BLaER1 (cell line): ENCODE data around the gene DIP2B.

ENCODE experiments used
- H3K27ac ChIP-seq: shearing (Covaris generic); formaldehyde crosslinking; 2 replicates; pipeline ENCODE4 v1.8.1; 2022
- H3K27me3 ChIP-seq: shearing (Covaris generic); formaldehyde crosslinking; 2 replicates; pipeline ENCODE4 v1.8.1; 2022
- H3K36me3 ChIP-seq: shearing (Covaris generic); formaldehyde crosslinking; 2 replicates; pipeline ENCODE4 v1.8.1; 2022
- H3K4me1 ChIP-seq: shearing (Covaris generic); formaldehyde crosslinking; 2 replicates; pipeline ENCODE4 v1.8.1; 2022
- H3K4me2 ChIP-seq: shearing (Covaris generic); formaldehyde crosslinking; 2 replicates; pipeline ENCODE4 v1.8.1; 2022
- H3K4me3 ChIP-seq: shearing (Covaris generic); formaldehyde crosslinking; 2 replicates; pipeline ENCODE4 v1.8.1; 2022
- H3K9ac ChIP-seq: shearing (Covaris generic); formaldehyde crosslinking; 2 replicates; pipeline ENCODE4 v1.8.1; 2022
- H3K9me3 ChIP-seq: shearing (Covaris generic); formaldehyde crosslinking; 2 replicates; pipeline ENCODE4 v1.8.1; 2022
- H4K20me1 ChIP-seq: shearing (Covaris generic); formaldehyde crosslinking; 2 replicates; pipeline ENCODE4 v1.8.1; 2022
- Cebpa-rat ChIP-seq: shearing (Covaris generic); IDR thresholded peaks from 2 replicates; pipeline ENCODE4 v1.8.1; 2022

The DIP2B gene

DNA sequence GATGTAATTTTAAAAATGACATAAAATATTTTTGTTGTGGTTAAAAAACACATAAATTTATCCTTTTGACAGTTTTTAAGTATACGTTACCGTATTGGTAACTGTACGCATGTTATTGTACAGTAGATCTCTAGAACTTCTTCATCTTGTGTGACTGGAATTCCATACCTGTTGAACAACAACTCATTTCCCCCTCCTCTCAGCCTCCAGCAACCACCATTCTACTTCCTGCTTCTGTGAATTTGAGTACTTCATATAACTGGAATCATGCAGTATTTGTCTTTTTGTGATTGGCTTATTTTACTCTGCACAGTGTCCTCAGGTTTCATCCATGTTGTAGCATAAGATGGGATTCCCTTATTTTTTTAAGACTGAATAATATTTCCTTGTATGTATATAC, 145.5 kb downstream of the DIP2B start:
- Histone ChIP-seq H3K27ac (no peak overlapping the region), H3K27me3 (no peaks in the 10 kb centered on the region), H3K36me3 (peaks cover 25% of the 10 kb centered on the region), H3K4me1 (no peaks in the 10 kb centered on the region), H3K9me3 (no peaks in the 10 kb centered on the region), H3K4me3 (no peak overlapping the region), H3K4me2 (no peak overlapping the region), H3K9ac (no peak overlapping the region), H4K20me1 (no peaks in the 10 kb centered on the region)
- TF ChIP-seq Cebpa-rat = no peak

DNA sequence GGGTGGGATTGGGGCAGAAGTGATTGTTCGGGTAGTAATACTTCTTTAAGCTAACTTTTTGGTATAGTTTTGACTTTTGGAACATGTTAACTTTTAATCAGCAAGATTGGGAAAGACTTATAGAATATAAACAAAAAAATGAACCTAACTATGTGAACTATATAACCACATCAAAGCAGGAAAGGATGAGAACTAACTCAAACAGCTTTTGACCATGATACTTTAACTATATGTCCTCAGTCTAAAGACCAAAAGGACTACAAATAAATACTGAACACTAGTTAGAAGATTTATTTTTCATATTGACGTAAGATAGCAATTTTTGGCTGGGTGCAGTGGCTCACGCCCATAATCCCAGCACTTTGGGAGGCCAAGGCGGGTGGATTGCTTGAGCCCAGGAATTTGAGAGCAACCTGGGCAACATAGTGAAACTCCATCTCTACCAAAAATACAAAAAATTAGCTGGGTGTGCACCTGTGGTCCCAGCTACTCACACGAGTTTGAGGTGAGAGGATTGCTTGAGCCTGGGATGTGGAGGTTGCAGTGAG, 150.7 kb downstream of the DIP2B start:
- Histone ChIP-seq H3K9me3 (no peaks in the 10 kb centered on the region), H3K4me1 (no peaks in the 10 kb centered on the region), H3K27ac (no peak overlapping the region), H3K36me3 (peaks cover 12% of the 10 kb centered on the region), H3K27me3 (no peaks in the 10 kb centered on the region), H3K9ac (no peak overlapping the region), H3K4me3 (no peak overlapping the region), H4K20me1 (no peaks in the 10 kb centered on the region), H3K4me2 (no peak overlapping the region)
- TF ChIP-seq Cebpa-rat = no peak

DNA sequence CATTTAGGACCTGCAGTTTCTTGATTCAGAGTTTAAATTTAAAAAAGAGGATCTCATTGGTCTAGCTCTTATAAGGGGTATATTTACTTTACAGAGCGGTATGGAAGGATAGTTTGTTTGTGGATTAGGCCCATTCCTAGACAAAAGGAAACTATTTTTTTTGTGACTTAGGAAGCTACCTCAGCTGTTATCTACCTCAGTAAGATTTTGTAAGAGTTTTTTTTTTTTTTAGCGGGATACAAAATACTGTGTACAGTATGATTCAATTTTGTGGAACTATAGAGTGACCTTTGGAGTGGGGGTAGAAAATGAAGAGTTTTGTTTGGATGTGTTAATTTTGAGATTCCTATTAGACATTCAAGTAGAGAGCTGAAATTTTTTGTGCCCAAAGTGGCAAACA, 154.5 kb downstream of the DIP2B start:
- Histone ChIP-seq H3K4me2 (no peak overlapping the region), H4K20me1 (peaks cover 8% of the 10 kb centered on the region; the same call in 1 of the 2 replicates), H3K36me3 (peaks cover 34% of the 10 kb centered on the region), H3K4me1 (no peaks in the 10 kb centered on the region), H3K9ac (no peak overlapping the region), H3K4me3 (no peak overlapping the region), H3K27ac (no peak overlapping the region), H3K9me3 (no peaks in the 10 kb centered on the region), H3K27me3 (no peaks in the 10 kb centered on the region)
- TF ChIP-seq Cebpa-rat = no peak

DNA sequence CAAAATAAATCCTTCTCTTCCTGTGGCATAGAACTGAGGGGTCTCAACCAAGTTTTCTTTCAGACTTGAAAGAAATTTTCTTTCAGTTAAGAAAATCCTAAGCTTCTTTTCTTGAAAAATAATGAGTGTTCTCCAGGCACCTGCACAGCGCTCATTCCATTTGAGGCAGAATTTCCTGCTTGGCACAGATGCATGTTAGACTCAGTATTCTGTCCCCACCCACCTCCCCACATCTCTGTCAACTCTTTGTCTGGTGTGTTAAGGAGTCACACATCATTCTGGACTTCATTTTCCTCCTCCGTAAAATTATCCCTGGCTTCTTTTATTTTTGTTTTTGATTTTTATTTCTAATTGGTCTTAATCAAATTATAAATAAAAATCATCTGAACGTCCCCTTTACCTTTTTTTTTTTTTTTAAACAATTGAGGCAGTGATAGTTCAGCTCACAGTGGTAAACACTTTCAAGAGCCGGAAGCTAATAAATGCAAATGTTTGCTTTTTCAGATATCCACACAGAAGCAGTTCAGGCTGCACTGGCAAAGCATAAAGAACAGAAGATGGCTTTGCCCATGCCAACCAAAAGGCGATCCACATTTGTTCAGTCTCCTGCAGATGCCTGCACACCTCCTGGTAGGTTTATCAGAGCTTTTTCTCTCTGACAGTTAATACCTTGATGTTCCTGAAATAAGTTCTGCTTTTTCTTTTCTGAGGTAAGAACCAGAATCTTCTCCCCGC, 155.1 kb downstream of the DIP2B start:
- H3K27ac ChIP-seq = no peak overlapping the region
- H4K20me1 ChIP-seq = peaks cover 14% of the 10 kb centered on the region; the same call in 1 of the 2 replicates
- TF ChIP-seq Cebpa-rat = no peak

DNA sequence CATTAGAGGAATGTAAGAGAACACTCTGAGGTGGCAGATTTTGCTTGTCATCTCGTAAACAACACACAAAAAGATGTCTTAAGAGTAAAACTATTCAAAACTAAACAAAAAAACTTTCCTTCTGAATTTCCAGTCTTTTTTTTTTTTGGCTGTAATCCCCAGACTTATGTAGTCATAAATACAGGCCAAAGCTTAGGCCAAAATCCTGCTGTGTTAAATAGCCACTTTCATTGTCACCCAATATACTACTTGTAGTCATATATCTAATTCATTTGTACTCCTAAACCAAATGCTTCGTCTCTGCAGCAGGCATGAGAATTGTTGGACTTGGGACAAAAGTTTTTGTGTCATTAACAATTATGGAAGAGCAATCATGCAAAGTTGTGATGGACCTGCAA, 155.6 kb downstream of the DIP2B start:
- no peaks in the 10 kb centered on the region for H3K27me3 ChIP-seq
- H3K4me3 ChIP-seq = no peak overlapping the region
- no peak overlapping the region for H3K4me2 ChIP-seq
- H3K9ac ChIP-seq = no peak overlapping the region
- no peak overlapping the region for H3K27ac ChIP-seq
- no peaks in the 10 kb centered on the region for H3K9me3 ChIP-seq
- no peak for TF ChIP-seq Cebpa-rat
- H3K36me3 ChIP-seq = peaks cover 34% of the 10 kb centered on the region
- no peaks in the 10 kb centered on the region for H3K4me1 ChIP-seq
- H4K20me1 ChIP-seq = peaks cover 19% of the 10 kb centered on the region; the same call in 1 of the 2 replicates

More for the DNA sequence above, 155.1 kb downstream of the DIP2B start:
- Histone ChIP-seq H3K4me3 (no peak overlapping the region), H3K9me3 (no peaks in the 10 kb centered on the region), H3K27me3 (no peaks in the 10 kb centered on the region), H3K9ac (no peak overlapping the region), H3K4me1 (no peaks in the 10 kb centered on the region), H3K4me2 (no peak overlapping the region), H3K36me3 (peaks cover 34% of the 10 kb centered on the region)

DNA sequence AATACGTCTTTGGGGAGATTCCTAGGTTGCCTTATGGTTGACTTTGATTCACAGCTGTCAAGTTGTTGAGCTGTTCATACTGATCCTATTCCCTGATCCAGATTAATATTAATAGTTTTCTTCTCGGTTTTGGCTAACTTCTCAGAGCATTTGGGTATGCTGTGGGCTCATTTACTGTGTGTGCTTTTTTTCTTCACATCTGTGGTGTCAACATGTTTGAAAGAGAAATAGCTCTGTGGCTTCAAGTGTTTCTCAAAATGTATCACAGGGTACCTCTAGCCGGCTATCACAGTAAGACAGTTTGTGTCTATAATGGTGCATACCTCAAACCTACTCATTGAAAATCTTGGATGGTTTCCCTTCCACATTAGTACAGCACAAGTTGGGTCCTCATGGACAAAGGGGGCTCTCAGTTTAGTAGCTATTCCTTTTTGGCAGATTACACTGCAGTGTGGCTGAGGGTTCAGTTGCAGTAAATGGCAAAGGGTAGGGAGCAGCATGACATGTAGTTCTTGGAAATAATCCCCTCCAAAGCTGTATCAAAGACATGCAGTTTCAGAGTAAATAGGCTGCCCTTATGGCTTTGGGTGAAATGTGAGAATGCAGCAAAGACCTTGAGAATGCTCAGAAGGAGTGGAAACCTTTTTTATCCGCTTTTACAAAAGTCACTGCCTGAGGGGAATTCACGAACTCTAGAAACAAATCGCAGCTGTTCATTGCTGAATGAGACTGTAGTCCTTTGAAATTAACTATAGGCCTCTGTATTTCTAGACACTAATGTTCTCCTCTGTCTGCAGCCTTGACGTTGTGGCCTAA, 156.7 kb downstream of the DIP2B start:
- H3K4me3 ChIP-seq = no peak overlapping the region
- TF ChIP-seq Cebpa-rat = no peak
- no peak overlapping the region for H3K4me2 ChIP-seq
- H3K9me3 ChIP-seq = no peaks in the 10 kb centered on the region
- H3K27me3 ChIP-seq = no peaks in the 10 kb centered on the region
- no peaks in the 10 kb centered on the region for H3K4me1 ChIP-seq
- peaks cover 34% of the 10 kb centered on the region for H3K36me3 ChIP-seq
- peaks cover 22% of the 10 kb centered on the region; the same call in 1 of the 2 replicates for H4K20me1 ChIP-seq
- no peak overlapping the region for H3K27ac ChIP-seq
- H3K9ac ChIP-seq = no peak overlapping the region

DNA sequence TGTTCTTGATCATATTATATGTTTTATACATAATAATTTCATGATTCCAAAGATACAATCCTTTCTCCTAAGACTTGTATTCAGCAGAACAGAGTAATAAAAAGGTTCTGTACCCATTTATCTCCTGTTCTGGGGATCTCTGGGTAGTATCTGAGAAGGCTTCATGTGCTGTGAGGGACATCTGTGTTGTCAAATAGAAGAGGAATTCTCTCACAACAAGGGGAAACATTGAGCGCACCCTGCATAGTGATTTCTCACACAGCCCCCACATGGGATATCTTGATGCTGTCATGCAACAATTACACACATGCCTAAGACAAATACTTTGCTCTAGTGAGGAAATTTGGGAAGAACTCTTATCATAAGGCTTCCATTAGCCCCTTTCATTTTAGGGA, 157.3 kb downstream of the DIP2B start:
- H3K9ac ChIP-seq = no peak overlapping the region
- no peak overlapping the region for H3K4me2 ChIP-seq
- H3K9me3 ChIP-seq = no peaks in the 10 kb centered on the region
- no peaks in the 10 kb centered on the region for H3K4me1 ChIP-seq
- H3K27ac ChIP-seq = no peak overlapping the region
- no peaks in the 10 kb centered on the region for H3K27me3 ChIP-seq
- TF ChIP-seq Cebpa-rat = no peak
- H3K4me3 ChIP-seq = no peak overlapping the region
- peaks cover 34% of the 10 kb centered on the region for H3K36me3 ChIP-seq
- H4K20me1 ChIP-seq = peaks cover 28% of the 10 kb centered on the region; the same call in 1 of the 2 replicates

DNA sequence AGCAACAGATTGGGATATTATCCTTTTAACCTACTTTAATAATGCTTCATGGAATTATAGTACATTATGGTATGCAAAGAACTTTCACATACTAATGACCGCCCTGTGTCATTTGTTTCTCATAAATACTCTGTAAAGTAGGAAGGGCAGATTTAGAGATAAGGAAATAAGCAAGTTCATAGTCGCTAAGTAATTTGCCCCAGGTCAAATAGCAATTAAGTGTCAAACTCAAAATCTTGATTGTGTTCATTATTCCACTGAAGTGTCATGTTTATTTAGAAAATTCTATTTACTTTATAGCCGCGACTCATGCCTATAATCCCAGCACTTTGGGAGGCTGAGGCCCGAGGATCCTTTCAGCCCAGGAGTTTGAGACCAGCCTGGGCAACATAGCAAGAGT, 160.4 kb downstream of the DIP2B start:
- Histone ChIP-seq H3K36me3 (peaks cover 34% of the 10 kb centered on the region), H3K4me2 (no peak overlapping the region), H3K9ac (no peak overlapping the region), H3K27ac (no peak overlapping the region), H3K4me1 (no peaks in the 10 kb centered on the region), H3K27me3 (no peaks in the 10 kb centered on the region), H4K20me1 (peaks cover 37% of the 10 kb centered on the region; the same call in 1 of the 2 replicates), H3K9me3 (no peaks in the 10 kb centered on the region), H3K4me3 (no peak overlapping the region)
- TF ChIP-seq Cebpa-rat = no peak

DNA sequence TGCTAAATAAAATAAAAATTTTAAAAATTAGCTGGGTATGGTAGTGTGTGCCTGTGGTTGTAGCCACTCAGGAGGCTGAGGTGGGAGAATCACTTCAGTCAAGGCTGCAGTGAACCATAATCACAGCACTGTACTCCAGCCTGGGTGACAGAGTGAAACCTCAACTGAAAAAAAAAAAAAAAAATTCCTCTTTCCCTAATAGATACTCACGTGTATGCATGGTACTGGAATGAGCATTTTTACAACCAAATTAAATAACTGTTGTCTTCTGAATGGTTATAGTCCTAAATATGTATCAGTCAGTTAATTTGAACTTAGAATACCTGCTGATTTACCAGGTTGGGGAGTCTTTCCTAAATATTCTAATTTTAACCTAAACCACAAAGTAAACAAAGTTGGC, 160.8 kb downstream of the DIP2B start:
- TF ChIP-seq Cebpa-rat = no peak
- Histone ChIP-seq H3K4me3 (no peak overlapping the region), H4K20me1 (peaks cover 37% of the 10 kb centered on the region; the same call in 1 of the 2 replicates), H3K36me3 (peaks cover 33% of the 10 kb centered on the region), H3K27me3 (no peaks in the 10 kb centered on the region), H3K27ac (no peak overlapping the region), H3K9me3 (no peaks in the 10 kb centered on the region), H3K4me2 (no peak overlapping the region), H3K9ac (no peak overlapping the region), H3K4me1 (no peaks in the 10 kb centered on the region)

DNA sequence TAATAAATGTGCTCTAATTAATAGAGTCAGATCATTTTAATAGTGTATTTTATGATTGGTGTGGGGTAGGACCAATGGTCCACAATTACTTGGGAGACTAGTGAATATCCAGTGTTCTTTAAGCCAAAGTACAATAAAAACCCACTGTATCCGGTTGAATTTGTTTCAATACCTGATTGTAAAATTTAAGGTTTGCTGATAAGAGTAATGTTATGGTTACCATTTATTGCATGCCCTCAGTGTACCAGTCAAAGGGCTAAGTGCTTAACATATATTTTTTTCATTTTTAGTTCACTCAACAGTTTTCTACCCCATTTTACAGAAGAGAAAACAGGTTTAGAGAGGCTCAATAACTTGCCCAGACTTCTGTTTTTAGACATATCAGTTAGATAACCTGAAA, 161.2 kb downstream of the DIP2B start:
- peaks cover 32% of the 10 kb centered on the region for H3K36me3 ChIP-seq
- no peak for TF ChIP-seq Cebpa-rat
- H4K20me1 ChIP-seq = peaks cover 37% of the 10 kb centered on the region; the same call in 1 of the 2 replicates

More for the DNA sequence above, 161.2 kb downstream of the DIP2B start:
- no peaks in the 10 kb centered on the region for H3K9me3 ChIP-seq
- H3K27ac ChIP-seq = no peak overlapping the region
- no peaks in the 10 kb centered on the region for H3K27me3 ChIP-seq
- no peak overlapping the region for H3K4me3 ChIP-seq
- H3K4me2 ChIP-seq = no peak overlapping the region
- no peak overlapping the region for H3K9ac ChIP-seq
- H3K4me1 ChIP-seq = no peaks in the 10 kb centered on the region
